Karpas-422 (cell line): Measurements from ENCODE around the gene KDM6B. TPM values are rescaled to one million over a fixed set of nuclear protein-coding genes. Genes with fewer than 3 reads are reported as not detected.

Experiments
- DNase-seq: peaks from one replicate; pipeline ENCODE4 v3.0.0-alpha.2; 2015
- H2AFZ ChIP-seq: fragments of 200-600 bp; sonication (generic); 2 replicates; pipeline ENCODE4 v1.6.1; 2014; ENCODE audit warnings: antibody characterized with exemption, low read length, mixed read lengths
- H3K27ac ChIP-seq: fragments of 200-600 bp; sonication (generic); 2 replicates; pipeline ENCODE4 v1.5.1; 2014; ENCODE audit warnings: mild to moderate bottlenecking, low read length, moderate library complexity
- H3K27me3 ChIP-seq: fragments of 200-600 bp; sonication (generic); 2 replicates; pipeline ENCODE4 v1.6.1; 2014; ENCODE audit warnings: low read length, mixed read lengths
- H3K36me3 ChIP-seq: fragments of 200-600 bp; sonication (generic); 2 replicates; pipeline ENCODE4 v1.6.1; 2014; ENCODE audit warnings: low read length, mixed read lengths; ENCODE audit not compliant: insufficient read depth
- H3K4me1 ChIP-seq: fragments of 200-600 bp; sonication (generic); 2 replicates; pipeline ENCODE4 v1.6.1; 2014; ENCODE audit warnings: mild to moderate bottlenecking, low read length, mixed read lengths
- H3K4me2 ChIP-seq: fragments of 200-600 bp; sonication (generic); 2 replicates; pipeline ENCODE4 v1.6.1; 2014; ENCODE audit warnings: low read length, low read depth, mild to moderate bottlenecking; ENCODE audit not compliant: poor library complexity, severe bottlenecking
- H3K4me3 ChIP-seq: fragments of 200-600 bp; sonication (generic); 2 replicates; pipeline ENCODE4 v1.5.1; 2014; ENCODE audit warnings: mild to moderate bottlenecking, antibody characterized with exemption, low read length, mixed read lengths
- H3K79me2 ChIP-seq: fragments of 200-600 bp; sonication (generic); 2 replicates; pipeline ENCODE4 v1.6.1; 2014; ENCODE audit warnings: mild to moderate bottlenecking, low read length, mixed read lengths
- H3K9ac ChIP-seq: fragments of 200-600 bp; sonication (generic); 2 replicates; pipeline ENCODE4 v1.6.0; 2014; ENCODE audit warnings: low read length
- H3K9me2 ChIP-seq: fragments of 200-600 bp; sonication (generic), shearing (Covaris generic); replicated peaks from 2 replicates; pipeline ENCODE4 v1.6.0; 2014; ENCODE audit warnings: mild to moderate bottlenecking, low read length, moderate library complexity; ENCODE audit not compliant: insufficient read depth
- H3K9me3 ChIP-seq: fragments of 300-700, 200-600 bp; sonication (generic); 2 replicates; pipeline ENCODE4 v1.6.1; 2014; ENCODE audit warnings: low read length, mixed read lengths
- H4K20me1 ChIP-seq: fragments of 200-600 bp; sonication (generic); 2 replicates; pipeline ENCODE4 v1.6.1; 2014; ENCODE audit warnings: mild to moderate bottlenecking, antibody characterized with exemption, low read length, low read depth; ENCODE audit not compliant: insufficient read depth
- total RNA-seq: library from RNA; depleted of rRNA; stranded (reverse); fragments of >200 nt; shearing (Covaris generic); gene quantifications from 2 replicates; pipeline ENCODE4 v1.2.3, GENCODE V29; 2014; ENCODE audit warnings: low replicate concordance; rRNA removed

Gene KDM6B
- total RNA-seq, 1 experiment from 2014 or later, result 34.6 TPM

DNA sequence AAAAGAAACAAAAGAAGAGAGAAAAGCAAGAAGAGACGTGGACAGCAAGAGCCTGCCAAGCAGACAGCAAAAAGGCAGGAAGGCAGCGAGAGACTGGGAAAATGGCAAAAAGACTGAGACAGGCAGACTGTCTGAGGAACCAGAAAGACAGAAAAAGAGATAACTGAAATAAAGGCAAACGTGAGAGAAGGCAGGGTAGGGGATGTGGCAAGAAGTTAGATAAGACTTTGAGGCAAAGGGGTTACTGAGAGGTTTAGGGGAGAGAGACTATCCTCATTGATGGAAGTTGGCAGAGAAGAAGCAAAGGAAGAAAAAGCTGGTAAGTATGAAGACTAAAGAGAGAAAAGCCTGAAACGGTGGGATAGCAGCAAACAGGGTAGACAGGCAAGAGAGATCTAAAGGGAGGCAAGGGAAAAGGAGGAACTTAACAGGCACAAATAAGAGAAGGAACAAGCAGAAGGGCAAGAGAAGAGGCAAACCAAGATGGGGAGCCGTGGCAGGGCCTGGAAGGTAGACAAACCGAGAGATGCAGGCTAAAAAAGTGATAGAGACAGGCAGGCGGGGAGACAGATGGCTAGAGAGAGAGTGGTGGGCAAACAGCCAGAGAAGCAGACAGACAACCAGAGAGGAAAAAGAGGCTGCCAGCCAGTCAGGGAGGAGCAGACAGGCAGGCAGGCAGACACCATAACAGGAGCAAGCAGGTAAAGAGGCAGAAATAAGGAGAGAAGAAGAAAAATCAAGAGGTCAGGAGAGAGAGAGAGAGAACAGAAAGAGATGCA, 47.4 kb downstream of the KDM6B start:
- H3K79me2 ChIP-seq, result peaks cover 23% of the 10 kb centered on the region
- peaks cover 6% of the 10 kb centered on the region; the same call in 1 of the 2 replicates for H3K36me3 ChIP-seq
- no peaks in the 10 kb centered on the region for H3K9me3 ChIP-seq
- H2AFZ ChIP-seq, result no peak overlapping the region
- H3K27ac ChIP-seq, result peak overlapping the region; percentile 99
- no peaks in the 10 kb centered on the region for H3K9me2 ChIP-seq
- peak overlapping the region; percentile 61 for H3K4me3 ChIP-seq
- H3K4me2 ChIP-seq, result peak overlapping the region; percentile 88
- no peak for DNase-seq
- peaks cover 65% of the 10 kb centered on the region for H3K4me1 ChIP-seq
- H3K9ac ChIP-seq, result peak overlapping the region; percentile 84
- H4K20me1 ChIP-seq, result peaks cover 4% of the 10 kb centered on the region; the same call in 1 of the 2 replicates
- H3K27me3 ChIP-seq, result no peaks in the 10 kb centered on the region

DNA sequence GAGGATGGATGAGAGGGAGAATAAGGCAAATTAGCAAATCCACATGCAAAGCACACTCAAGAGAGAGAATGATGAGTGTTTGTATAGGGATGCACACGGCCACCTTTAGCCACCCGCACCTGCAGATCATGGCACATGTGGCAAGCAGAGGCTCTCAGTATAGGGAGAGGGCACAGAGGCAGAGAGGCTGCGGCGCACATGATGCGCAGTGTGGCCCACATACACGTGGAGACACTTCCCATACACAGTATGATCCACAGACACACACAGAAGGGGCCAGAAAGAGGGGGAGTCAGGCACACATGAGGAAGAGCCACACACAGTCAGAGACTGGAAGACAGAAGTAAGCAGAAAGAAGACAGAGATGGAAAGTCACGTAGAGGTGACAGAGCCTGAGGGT, 48.1 kb downstream of the KDM6B start:
- Histone ChIP-seq H3K4me3 (peak overlapping the region; percentile 61), H3K27ac (peak overlapping the region; percentile 99), H3K9ac (peak overlapping the region; percentile 84), H3K9me3 (no peaks in the 10 kb centered on the region), H3K27me3 (no peaks in the 10 kb centered on the region), H3K79me2 (peaks cover 29% of the 10 kb centered on the region), H2AFZ (no peak overlapping the region), H3K4me2 (peak overlapping the region; percentile 88), H3K36me3 (peaks cover 6% of the 10 kb centered on the region; the same call in 1 of the 2 replicates), H4K20me1 (peaks cover 10% of the 10 kb centered on the region; the same call in 1 of the 2 replicates), H3K9me2 (no peaks in the 10 kb centered on the region), H3K4me1 (peaks cover 65% of the 10 kb centered on the region)
- peak; percentile 93 for DNase-seq

DNA sequence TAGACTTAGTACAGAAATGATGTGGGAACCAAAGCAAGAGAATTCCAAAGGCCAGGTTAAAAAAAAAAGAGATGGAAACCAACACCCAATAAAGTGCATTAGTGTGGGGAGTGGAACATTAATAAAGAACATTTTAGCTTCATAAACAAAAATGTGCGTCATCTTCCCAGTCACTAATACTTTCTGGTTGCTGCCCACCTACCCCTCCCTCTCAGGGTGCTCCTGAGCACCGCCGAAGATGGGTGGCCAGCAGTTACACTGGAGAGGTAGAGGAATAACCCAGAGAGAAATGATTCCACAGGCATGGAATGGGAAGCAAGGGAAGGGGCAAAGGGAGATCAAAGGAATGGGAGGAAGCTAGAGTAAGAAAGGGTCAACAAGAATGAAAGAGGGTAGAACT, 48.6 kb downstream of the KDM6B start:
- H3K27me3 ChIP-seq, result no peaks in the 10 kb centered on the region
- peak overlapping the region; percentile 84 for H3K9ac ChIP-seq
- H3K4me1 ChIP-seq, result peaks cover 67% of the 10 kb centered on the region
- peak overlapping the region; percentile 61 for H3K4me3 ChIP-seq
- H3K36me3 ChIP-seq, result peaks cover 3% of the 10 kb centered on the region; the same call in 1 of the 2 replicates
- no peaks in the 10 kb centered on the region for H3K9me2 ChIP-seq
- peak overlapping the region; percentile 99 for H3K27ac ChIP-seq
- H2AFZ ChIP-seq, result no peak overlapping the region
- peak overlapping the region; percentile 88 for H3K4me2 ChIP-seq
- peaks cover 11% of the 10 kb centered on the region; the same call in 1 of the 2 replicates for H4K20me1 ChIP-seq
- H3K79me2 ChIP-seq, result peaks cover 32% of the 10 kb centered on the region
- H3K9me3 ChIP-seq, result no peaks in the 10 kb centered on the region
- peak; percentile 59 for DNase-seq

Other genes starting within 250 kb of the KDM6B start
- 1.2 and 1.6 TPM in 2 replicates for gene SOX15, start 244.1 kb upstream of the KDM6B start, total RNA-seq
- gene FXR2, start 219.3 kb upstream of the KDM6B start, total RNA-seq, result 40.5 and 42.3 TPM in 2 replicates
- 36.0 and 55.0 TPM in 2 replicates for gene SAT2, start 206.4 kb upstream of the KDM6B start, total RNA-seq
- gene SHBG, start 204.1 kb upstream of the KDM6B start, total RNA-seq, result 0.58 and 1.2 TPM in 2 replicates
- not detected in 2 replicates for gene ATP1B2, start 183.3 kb upstream of the KDM6B start, total RNA-seq
- gene TP53, start 146.7 kb upstream of the KDM6B start, total RNA-seq, result 11.0 and 14.0 TPM in 2 replicates
- 10.4 and 19.0 TPM in 2 replicates for gene WRAP53, start 145.7 kb upstream of the KDM6B start, total RNA-seq
- gene EFNB3, start 129.0 kb upstream of the KDM6B start, total RNA-seq, result not detected in 2 replicates
- not detected in 2 replicates for gene DNAH2, start 116.5 kb upstream of the KDM6B start, total RNA-seq
- 0.69 and 1.4 TPM in 2 replicates for gene TMEM88, start 20.8 kb downstream of the KDM6B start, total RNA-seq
- gene NAA38, start 23.3 kb downstream of the KDM6B start, total RNA-seq, result 313 and 321 TPM in 2 replicates
- gene CYB5D1, start 23.8 kb downstream of the KDM6B start, total RNA-seq, result 8.5 and 10.9 TPM in 2 replicates
- 191 and 346 TPM in 2 replicates for gene CHD3, start 54.6 kb downstream of the KDM6B start, total RNA-seq
- gene RNF227, start 82.1 kb downstream of the KDM6B start, total RNA-seq, result 2.1 and 3.5 TPM in 2 replicates
- 5.6 and 10.0 TPM in 2 replicates for gene KCNAB3, start 95.6 kb downstream of the KDM6B start, total RNA-seq
- gene TRAPPC1, start 97.7 kb downstream of the KDM6B start, total RNA-seq, result 54.4 and 60.8 TPM in 2 replicates
- 14.6 and 28.5 TPM in 2 replicates for gene CNTROB, start 98.0 kb downstream of the KDM6B start, total RNA-seq
- gene GUCY2D, start 168.4 kb downstream of the KDM6B start, total RNA-seq, result not detected in 2 replicates
- not detected in 2 replicates for gene ALOX15B, start 204.8 kb downstream of the KDM6B start, total RNA-seq